Measurements from ENCODE around the gene CACNA2D3.
"Not testable (repeated sequence)": the region's sequence is repeated elsewhere in the genome, so short reads cannot be mapped to it uniquely, and the experiment has no call there.

Gene CACNA2D3

GRCh38 chr3:54628888-54629441 is 506.6 kb downstream of the CACNA2D3 start:
- H3K9ac ChIP-seq (ENCODE audit: low read length), result no peak overlapping the region
- peak; percentile 65 for DNase-seq
- no peak overlapping the region for H2BK15ac ChIP-seq (replicated peaks; ENCODE audit: low read depth)
- H2BK5ac ChIP-seq (ENCODE audit: low read length), result no peak overlapping the region
- no peak overlapping the region for H3K23ac ChIP-seq (ENCODE audit: low read length)
- no peak overlapping the region for H3K27ac ChIP-seq (ENCODE audit: low read depth, low read length)
- H4K5ac ChIP-seq (ENCODE audit: low read length), result no peak overlapping the region
- no peak overlapping the region for H3K56ac ChIP-seq (ENCODE audit: low read length)
- no peak overlapping the region for H2AK5ac ChIP-seq (ENCODE audit: low read length)
- no peak overlapping the region for H3K18ac ChIP-seq (ENCODE audit: low read length)
- no peaks in the 10 kb centered on the region for H3K79me2 ChIP-seq (ENCODE audit: control insufficient read depth, insufficient read depth, low read length)
- no peak overlapping the region for H3K4me3 ChIP-seq (ENCODE audit: low read length)
- peaks cover 2% of the 10 kb centered on the region for H3K4me1 ChIP-seq (ENCODE audit: control insufficient read depth, low read depth, low read length)
- WGBS (ENCODE audit: extremely low coverage, insufficient coverage, low lambda C conversion rate), result no CpG with 5 or more reads among the region's 3 CpGs
- no peaks in the 10 kb centered on the region for H3K36me3 ChIP-seq (ENCODE audit: control insufficient read depth, insufficient read depth, low read length)
- no peak overlapping the region for H3K4ac ChIP-seq (ENCODE audit: low read depth, low read length)
- no peaks in the 10 kb centered on the region for H3K27me3 ChIP-seq (ENCODE audit: insufficient read depth, low read length, poor library complexity)
- H3K79me1 ChIP-seq (ENCODE audit: low read length), result peaks cover 2% of the 10 kb centered on the region
- no peak overlapping the region for H4K8ac ChIP-seq (ENCODE audit: low read depth, low read length)
- H3K4me2 ChIP-seq (ENCODE audit: low read length), result no peak overlapping the region
- H2BK120ac ChIP-seq (ENCODE audit: low read depth, low read length), result no peak overlapping the region

- H4K5ac ChIP-seq (ENCODE audit: low read length), result no peak overlapping the region
- H3K36me3 ChIP-seq (ENCODE audit: control insufficient read depth, insufficient read depth, low read length), result no peaks in the 10 kb centered on the region
- H2BK5ac ChIP-seq (ENCODE audit: low read length), result no peak overlapping the region
- DNase-seq, result peak; percentile 59
- no peaks in the 10 kb centered on the region for H3K79me2 ChIP-seq (ENCODE audit: control insufficient read depth, insufficient read depth, low read length)
- H2AK5ac ChIP-seq (ENCODE audit: low read length), result no peak overlapping the region
- no peak overlapping the region for H3K4me3 ChIP-seq (ENCODE audit: low read length)
- H2BK120ac ChIP-seq (ENCODE audit: low read depth, low read length), result no peak overlapping the region
- H3K4ac ChIP-seq (ENCODE audit: low read depth, low read length), result no peak overlapping the region
- peak overlapping the region; percentile 41 for H3K27ac ChIP-seq (ENCODE audit: low read depth, low read length)
- H2BK15ac ChIP-seq (replicated peaks; ENCODE audit: low read depth), result no peak overlapping the region
- no peaks in the 10 kb centered on the region for H3K27me3 ChIP-seq (ENCODE audit: insufficient read depth, low read length, poor library complexity)
- H3K4me1 ChIP-seq (ENCODE audit: control insufficient read depth, low read depth, low read length), result peaks cover 5% of the 10 kb centered on the region
- H3K4me2 ChIP-seq (ENCODE audit: low read length), result no peak overlapping the region
- H4K8ac ChIP-seq (ENCODE audit: low read depth, low read length), result no peak overlapping the region
- H3K23ac ChIP-seq (ENCODE audit: low read length), result no peak overlapping the region
- H3K79me1 ChIP-seq (ENCODE audit: low read length), result peaks cover 4% of the 10 kb centered on the region
- no peak overlapping the region for H3K9ac ChIP-seq (ENCODE audit: low read length)
- WGBS (ENCODE audit: extremely low coverage, insufficient coverage, low lambda C conversion rate), result no CpG with 5 or more reads among the region's 6 CpGs
- H3K18ac ChIP-seq (ENCODE audit: low read length), result no peak overlapping the region
- no peak overlapping the region for H3K56ac ChIP-seq (ENCODE audit: low read length)
Observed at GRCh38 chr3:54630101-54630623, 507.8 kb downstream of the CACNA2D3 start.

- H2BK5ac ChIP-seq (ENCODE audit: low read length); H2AK5ac ChIP-seq (ENCODE audit: low read length); H4K5ac ChIP-seq (ENCODE audit: low read length); H3K23ac ChIP-seq (ENCODE audit: low read length); H2BK15ac ChIP-seq (replicated peaks; ENCODE audit: low read depth); H3K4me3 ChIP-seq (ENCODE audit: low read length); H2BK120ac ChIP-seq (ENCODE audit: low read depth, low read length); H3K79me1 ChIP-seq (ENCODE audit: low read length); H4K8ac ChIP-seq (ENCODE audit: low read depth, low read length); H3K9ac ChIP-seq (ENCODE audit: low read length); H3K27me3 ChIP-seq (ENCODE audit: insufficient read depth, low read length, poor library complexity); H3K18ac ChIP-seq (ENCODE audit: low read length); H3K4me1 ChIP-seq (ENCODE audit: control insufficient read depth, low read depth, low read length); H3K56ac ChIP-seq (ENCODE audit: low read length); H3K79me2 ChIP-seq (ENCODE audit: control insufficient read depth, insufficient read depth, low read length); H3K36me3 ChIP-seq (ENCODE audit: control insufficient read depth, insufficient read depth, low read length); DNase-seq; H3K27ac ChIP-seq (ENCODE audit: low read depth, low read length); H3K4ac ChIP-seq (ENCODE audit: low read depth, low read length); H3K4me2 ChIP-seq (ENCODE audit: low read length): not testable (repeated sequence)
- WGBS (ENCODE audit: extremely low coverage, insufficient coverage, low lambda C conversion rate), result no CpG with 5 or more reads among the region's 6 CpGs
Observed at GRCh38 chr3:54631001-54631400, 508.6 kb downstream of the CACNA2D3 start.

- H3K27ac ChIP-seq (ENCODE audit: low read depth, low read length), result no peak overlapping the region
- no peaks in the 10 kb centered on the region for H3K79me2 ChIP-seq (ENCODE audit: control insufficient read depth, insufficient read depth, low read length)
- no peaks in the 10 kb centered on the region for H3K36me3 ChIP-seq (ENCODE audit: control insufficient read depth, insufficient read depth, low read length)
- no peaks in the 10 kb centered on the region for H3K27me3 ChIP-seq (ENCODE audit: insufficient read depth, low read length, poor library complexity)
- no peak overlapping the region for H3K4me3 ChIP-seq (ENCODE audit: low read length)
- no peak overlapping the region for H3K18ac ChIP-seq (ENCODE audit: low read length)
- DNase-seq, result no peak
- no peak overlapping the region for H4K8ac ChIP-seq (ENCODE audit: low read depth, low read length)
- H3K4me2 ChIP-seq (ENCODE audit: low read length), result no peak overlapping the region
- H4K5ac ChIP-seq (ENCODE audit: low read length), result no peak overlapping the region
- H3K4me1 ChIP-seq (ENCODE audit: control insufficient read depth, low read depth, low read length), result peaks cover 5% of the 10 kb centered on the region
- no peak overlapping the region for H2BK5ac ChIP-seq (ENCODE audit: low read length)
- no CpG with 5 or more reads among the region's 6 CpGs for WGBS (ENCODE audit: extremely low coverage, insufficient coverage, low lambda C conversion rate)
- peaks cover 4% of the 10 kb centered on the region for H3K79me1 ChIP-seq (ENCODE audit: low read length)
- H3K56ac ChIP-seq (ENCODE audit: low read length), result no peak overlapping the region
- no peak overlapping the region for H2AK5ac ChIP-seq (ENCODE audit: low read length)
- H3K9ac ChIP-seq (ENCODE audit: low read length), result no peak overlapping the region
- H3K23ac ChIP-seq (ENCODE audit: low read length), result no peak overlapping the region
- no peak overlapping the region for H3K4ac ChIP-seq (ENCODE audit: low read depth, low read length)
- no peak overlapping the region for H2BK120ac ChIP-seq (ENCODE audit: low read depth, low read length)
- H2BK15ac ChIP-seq (replicated peaks; ENCODE audit: low read depth), result no peak overlapping the region
Observed at GRCh38 chr3:54631516-54632325, 509.4 kb downstream of the CACNA2D3 start.

GRCh38 chr3:54632326-54632665 is 509.9 kb downstream of the CACNA2D3 start:
- no peak overlapping the region for H3K56ac ChIP-seq (ENCODE audit: low read length)
- no peak overlapping the region for H3K27ac ChIP-seq (ENCODE audit: low read depth, low read length)
- no peak overlapping the region for H2BK15ac ChIP-seq (replicated peaks; ENCODE audit: low read depth)
- no peak overlapping the region for H3K4me3 ChIP-seq (ENCODE audit: low read length)
- no peaks in the 10 kb centered on the region for H3K27me3 ChIP-seq (ENCODE audit: insufficient read depth, low read length, poor library complexity)
- peaks cover 5% of the 10 kb centered on the region for H3K4me1 ChIP-seq (ENCODE audit: control insufficient read depth, low read depth, low read length)
- H3K4ac ChIP-seq (ENCODE audit: low read depth, low read length), result no peak overlapping the region
- no peak overlapping the region for H2BK120ac ChIP-seq (ENCODE audit: low read depth, low read length)
- no CpG with 5 or more reads among the region's 1 CpG for WGBS (ENCODE audit: extremely low coverage, insufficient coverage, low lambda C conversion rate)
- H4K5ac ChIP-seq (ENCODE audit: low read length), result no peak overlapping the region
- H3K4me2 ChIP-seq (ENCODE audit: low read length), result no peak overlapping the region
- no peak overlapping the region for H3K18ac ChIP-seq (ENCODE audit: low read length)
- no peak overlapping the region for H2AK5ac ChIP-seq (ENCODE audit: low read length)
- no peak overlapping the region for H3K23ac ChIP-seq (ENCODE audit: low read length)
- no peaks in the 10 kb centered on the region for H3K36me3 ChIP-seq (ENCODE audit: control insufficient read depth, insufficient read depth, low read length)
- peaks cover 4% of the 10 kb centered on the region for H3K79me1 ChIP-seq (ENCODE audit: low read length)
- H3K79me2 ChIP-seq (ENCODE audit: control insufficient read depth, insufficient read depth, low read length), result no peaks in the 10 kb centered on the region
- H3K9ac ChIP-seq (ENCODE audit: low read length), result no peak overlapping the region
- H4K8ac ChIP-seq (ENCODE audit: low read depth, low read length), result no peak overlapping the region
- no peak overlapping the region for H2BK5ac ChIP-seq (ENCODE audit: low read length)
- DNase-seq, result no peak
